Measurements from ENCODE around the gene OR52L1. TPM values are rescaled to one million over a fixed set of nuclear protein-coding genes. Genes with fewer than 3 reads are reported as not detected.

The OR52L1 gene
- total RNA-seq, 2 donors from 2014 or later, result not detected

DNA sequence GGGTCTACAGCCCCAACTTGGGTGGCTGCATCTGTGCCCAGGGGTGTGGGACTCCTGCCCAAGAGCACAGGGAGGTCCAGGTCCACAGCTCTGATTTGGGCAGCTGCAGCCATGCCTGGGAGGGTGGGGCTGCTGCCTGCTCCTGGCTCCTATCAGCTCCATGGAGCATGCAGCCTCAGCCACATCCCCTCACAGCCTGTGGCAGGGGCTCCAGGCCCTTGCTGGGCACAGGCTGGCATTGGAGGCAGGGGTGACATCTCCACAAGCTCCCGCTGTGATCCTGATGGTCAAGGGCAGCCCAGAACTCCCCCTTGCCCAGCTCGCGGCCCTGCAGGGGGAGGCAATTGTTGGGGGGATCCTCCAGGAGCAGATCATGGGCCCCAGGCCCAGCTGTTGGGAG is 26.3 kb upstream of the OR52L1 start:
- Histone ChIP-seq H3K4me1 (no peaks in the 10 kb centered on the region), H3K9me3 (no peaks in the 10 kb centered on the region), H3K4me3 (no peak overlapping the region), H3K27ac (no peak overlapping the region), H3K9ac (ENCODE audit: low read depth in 2 of 2, low read length in 2 of 2) (no peak overlapping the region), H3K27me3 (no peaks in the 10 kb centered on the region), H3K36me3 (no peaks in the 10 kb centered on the region)
- intact Hi-C loops (cut with DNase I), result no loop called here
- DNase-seq, result no peak
- TF ChIP-seq, protein P1, sequence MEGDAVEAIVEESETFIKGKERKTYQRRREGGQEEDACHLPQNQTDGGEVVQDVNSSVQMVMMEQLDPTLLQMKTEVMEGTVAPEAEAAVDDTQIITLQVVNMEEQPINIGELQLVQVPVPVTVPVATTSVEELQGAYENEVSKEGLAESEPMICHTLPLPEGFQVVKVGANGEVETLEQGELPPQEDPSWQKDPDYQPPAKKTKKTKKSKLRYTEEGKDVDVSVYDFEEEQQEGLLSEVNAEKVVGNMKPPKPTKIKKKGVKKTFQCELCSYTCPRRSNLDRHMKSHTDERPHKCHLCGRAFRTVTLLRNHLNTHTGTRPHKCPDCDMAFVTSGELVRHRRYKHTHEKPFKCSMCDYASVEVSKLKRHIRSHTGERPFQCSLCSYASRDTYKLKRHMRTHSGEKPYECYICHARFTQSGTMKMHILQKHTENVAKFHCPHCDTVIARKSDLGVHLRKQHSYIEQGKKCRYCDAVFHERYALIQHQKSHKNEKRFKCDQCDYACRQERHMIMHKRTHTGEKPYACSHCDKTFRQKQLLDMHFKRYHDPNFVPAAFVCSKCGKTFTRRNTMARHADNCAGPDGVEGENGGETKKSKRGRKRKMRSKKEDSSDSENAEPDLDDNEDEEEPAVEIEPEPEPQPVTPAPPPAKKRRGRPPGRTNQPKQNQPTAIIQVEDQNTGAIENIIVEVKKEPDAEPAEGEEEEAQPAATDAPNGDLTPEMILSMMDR (IDR thresholded peaks at IDR 0.05), result no peak

GRCh38 chr11:6012035-6012668 is 25.4 kb upstream of the OR52L1 start:
- intact Hi-C loops (cut with DNase I), result no loop called here
- TF ChIP-seq, protein P1 (IDR thresholded peaks at IDR 0.05), result no peak
- Histone ChIP-seq H3K36me3 (no peaks in the 10 kb centered on the region), H3K4me3 (no peak overlapping the region), H3K27ac (no peak overlapping the region), H3K27me3 (no peaks in the 10 kb centered on the region), H3K4me1 (no peaks in the 10 kb centered on the region), H3K9ac (ENCODE audit: low read depth in 2 of 2, low read length in 2 of 2) (no peak overlapping the region), H3K9me3 (no peaks in the 10 kb centered on the region)
- no peak for DNase-seq

DNA sequence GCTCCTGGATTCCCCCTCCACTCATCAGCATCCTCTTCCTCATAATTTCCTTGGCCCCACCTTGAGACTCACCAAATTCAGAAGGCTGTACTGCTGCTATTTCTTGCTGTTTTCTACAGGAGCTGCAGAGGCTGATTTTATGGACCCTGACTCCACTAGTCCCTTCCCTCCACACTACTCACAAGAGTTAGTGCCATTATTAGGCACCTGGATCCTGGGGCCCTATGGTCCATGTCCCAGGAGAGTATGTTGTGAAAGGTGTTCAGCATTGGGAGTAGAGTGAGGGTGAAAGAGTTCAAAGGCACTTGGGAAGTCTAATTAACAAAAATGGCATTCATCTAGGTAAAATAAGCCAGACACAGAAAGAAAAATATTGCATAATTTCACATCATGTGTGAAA is 20.1 kb upstream of the OR52L1 start, which contains the start of gene OR56A4:
Gene OR56A4 (minus strand): TSS at position 101 of the 400 bp plus-strand sequence. CDS start 3,954 bp downstream, outside the sequence.
- no peak within 1 kb of the TSS for H3K4me3 ChIP-seq
- no peaks in the 10 kb centered on the region for H3K4me1 ChIP-seq
- DNase-seq, result no peak
- no peak within 1 kb of the TSS for H3K27ac ChIP-seq
- no peak within 1 kb of the TSS for H3K9ac ChIP-seq (ENCODE audit: low read depth in 2 of 2, low read length in 2 of 2)
- intact Hi-C loops (cut with DNase I), result no loop called here
- no peaks in the 10 kb centered on the region for H3K9me3 ChIP-seq
- TF ChIP-seq, protein P1 (IDR thresholded peaks at IDR 0.05), result no peak
- H3K36me3 ChIP-seq, result no peaks in the 10 kb centered on the region
- no peaks in the 10 kb centered on the region for H3K27me3 ChIP-seq

DNA sequence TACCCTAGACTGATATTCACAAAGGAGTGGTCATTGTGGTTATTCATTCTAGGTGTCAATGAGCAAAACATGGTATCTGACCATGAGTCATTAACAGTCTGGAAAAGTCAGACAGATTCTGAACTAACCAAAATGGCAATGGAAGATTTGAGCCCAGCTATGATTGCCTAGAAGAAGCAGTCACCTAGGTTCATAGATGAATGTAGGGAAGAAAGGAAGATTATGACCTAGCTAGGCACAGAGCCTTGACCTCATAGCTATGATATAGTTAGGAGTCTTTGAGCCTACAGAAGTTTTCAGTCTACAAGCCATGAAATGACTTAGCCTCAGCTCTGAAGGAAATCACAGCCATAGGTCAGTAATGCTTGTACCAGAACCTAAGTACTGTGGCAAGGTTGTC is 19.6 kb upstream of the OR52L1 start:
- H3K27ac ChIP-seq, result no peak overlapping the region
- TF ChIP-seq, protein P1 (IDR thresholded peaks at IDR 0.05), result no peak
- H3K9ac ChIP-seq (ENCODE audit: low read depth in 2 of 2, low read length in 2 of 2), result no peak overlapping the region
- H3K4me1 ChIP-seq, result no peaks in the 10 kb centered on the region
- H3K36me3 ChIP-seq, result no peaks in the 10 kb centered on the region
- no peaks in the 10 kb centered on the region for H3K9me3 ChIP-seq
- no peak overlapping the region for H3K4me3 ChIP-seq
- no peak for DNase-seq
- no peaks in the 10 kb centered on the region for H3K27me3 ChIP-seq
- intact Hi-C loops (cut with DNase I), result no loop called here

DNA sequence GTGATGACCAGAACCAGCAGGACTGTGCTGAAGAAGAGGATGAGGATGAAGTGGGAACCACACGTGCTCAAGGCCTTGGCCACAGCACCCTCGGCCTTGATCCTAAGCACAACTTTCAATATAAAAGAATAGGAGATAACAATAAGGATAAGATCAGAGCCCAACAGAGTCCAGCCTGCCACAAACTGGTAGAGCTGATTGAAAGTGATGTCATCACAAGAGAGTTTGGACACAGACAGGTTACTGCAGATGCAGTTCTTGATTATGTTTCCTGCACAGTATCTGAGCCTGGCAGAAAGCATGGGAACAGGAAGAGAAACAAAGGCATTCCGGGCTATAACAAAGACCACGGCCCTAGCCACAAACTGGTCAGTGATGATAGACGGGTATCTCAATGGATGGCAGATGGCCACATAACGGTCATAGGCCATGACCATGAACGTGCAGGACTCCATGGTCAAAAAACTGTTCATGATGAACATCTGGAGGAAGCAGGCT is 15.5 kb upstream of the OR52L1 start:
- Histone ChIP-seq H3K9ac (ENCODE audit: low read depth in 2 of 2, low read length in 2 of 2) (no peak overlapping the region), H3K4me1 (no peaks in the 10 kb centered on the region), H3K27me3 (no peaks in the 10 kb centered on the region), H3K27ac (no peak overlapping the region), H3K36me3 (no peaks in the 10 kb centered on the region), H3K4me3 (no peak overlapping the region), H3K9me3 (no peaks in the 10 kb centered on the region)
- intact Hi-C loops (cut with DNase I), result no loop called here
- no peak for DNase-seq
- TF ChIP-seq, protein P1 (IDR thresholded peaks at IDR 0.05), result no peak
